Osteoblast (primary cell): Measurements from ENCODE around the gene SPRED2. TPM values are rescaled to one million over a fixed set of nuclear protein-coding genes. Genes with fewer than 3 reads are reported as not detected.

Experiments
- total RNA-seq: library from RNA; depleted of rRNA; stranded (reverse); fragments of >200 nt; gene quantifications from 2 replicates; pipeline ENCODE4 v1.2.3, GENCODE V29; 2012

SPRED2 gene
- total RNA-seq, 1 donor = 17.4 TPM

Other genes with a start within 250 kb of the SPRED2 start
- 110 and 114 TPM in 2 replicates for gene ACTR2, start 204.8 kb downstream of the SPRED2 start, total RNA-seq